CD4-positive, alpha-beta T cell (primary cell): ENCODE measurements around the gene SPTBN1. TPM values are rescaled to one million over a fixed set of nuclear protein-coding genes. Genes with fewer than 3 reads are reported as not detected.

Experiments used
- ATAC-seq: fragments of 200-7000 bp; cut with Tn5 transposase; one replicate; pipeline ENCODE4 v1.10.0; 2022; ENCODE audit warnings: mild to moderate bottlenecking; ENCODE audit not compliant: poor library complexity
- CTCF ChIA-PET: fragments of 350-600 bp; sonication (Branson Sonifier 250); formaldehyde crosslinking; loops from one replicate; lab custom pipeline; 2021; ENCODE audit warnings: antibody characterized with exemption, inconsistent platforms; lab: Charles Lee
- POLR2A ChIA-PET: fragments of 350-600 bp; sonication (Branson Sonifier 250); formaldehyde crosslinking; loops from one replicate; lab custom pipeline; 2021; ENCODE audit warnings: antibody characterized with exemption, inconsistent platforms; lab: Charles Lee
- DNase-seq, 14 experiments: peaks; one replicate each; pipeline ENCODE4 v3.0.0-alpha.2; 2013 to 2020; ENCODE audit warnings: mixed read lengths in 2 of 14
- H3K27ac ChIP-seq, 2 donors: one replicate each; pipeline versions ENCODE4 v1.5.1 to v1.7.0; 2013; ENCODE audit warnings: low read length in 2 of 2, low read depth in 1 of 2, mild to moderate bottlenecking in 1 of 2
- H3K27me3 ChIP-seq, 2 experiments: 1 replicate in 1 of 2; 2 replicates in 1 of 2; pipeline versions ENCODE4 v1.6.1 to v1.7.0; 2013; ENCODE audit warnings: low read length in 2 of 2, control low read depth in 1 of 2, mild to moderate bottlenecking in 1 of 2, moderate library complexity in 1 of 2; ENCODE audit not compliant: insufficient read depth in 2 of 2, control insufficient read depth in 1 of 2
- H3K36me3 ChIP-seq: one replicate; pipeline ENCODE4 v1.6.1; 2013; ENCODE audit warnings: low read length, control low read depth; ENCODE audit not compliant: insufficient read depth
- H3K4me1 ChIP-seq: one replicate; pipeline ENCODE4 v1.6.1; 2013; ENCODE audit warnings: low read length, control low read depth; ENCODE audit not compliant: insufficient read depth
- H3K4me3 ChIP-seq: one replicate; pipeline ENCODE4 v1.5.1; 2013; ENCODE audit warnings: mild to moderate bottlenecking, low read length, moderate library complexity
- H3K9me3 ChIP-seq, 2 experiments: 1 replicate in 1 of 2; 2 replicates in 1 of 2; pipeline versions ENCODE4 v1.6.1 to v1.7.0; 2013; ENCODE audit warnings: low read length in 2 of 2, mild to moderate bottlenecking in 2 of 2, control low read depth in 1 of 2, moderate library complexity in 1 of 2; ENCODE audit not compliant: control insufficient read depth in 1 of 2, insufficient read depth in 1 of 2
- H3K27ac Mint-ChIP-seq: one replicate; pipeline ENCODE4 v1.8.0; 2020; ENCODE audit warnings: mixed read lengths
- H3K27me3 Mint-ChIP-seq: one replicate; pipeline ENCODE4 v1.8.0; 2021; ENCODE audit warnings: mixed read lengths
- H3K36me3 Mint-ChIP-seq: one replicate; pipeline ENCODE4 v1.8.0; 2021; ENCODE audit warnings: low read depth, mixed read lengths
- H3K4me1 Mint-ChIP-seq: one replicate; pipeline ENCODE4 v1.8.0; 2021; ENCODE audit warnings: low read depth, mixed read lengths
- H3K4me3 Mint-ChIP-seq: one replicate; pipeline ENCODE4 v1.8.0; 2020; ENCODE audit warnings: mild to moderate bottlenecking, mixed read lengths
- H3K9me3 Mint-ChIP-seq: one replicate; pipeline ENCODE4 v1.8.0; 2020; ENCODE audit warnings: mixed read lengths
- intact Hi-C, 2 experiments: fragments of 100-400 bp; cut with DNase I in 1 of 2; cut with micrococcal nuclease in 1 of 2; formaldehyde crosslinking; loops; one replicate each; pipeline versions ENCODE4 v1.15.1 to v1.9.0; 2023 to 2025; cut with DNase I, micrococcal nuclease
- total RNA-seq, 174 experiments: library from RNA in 2 of 174; stranded (reverse) in 2 of 174; gene quantifications; one replicate each; pipeline ENCODE4 v1.2.3 and lab custom pipeline; 2021 to 2026
- TF ChIP-seq, protein P1 (sequence below): fragments of 200-600 bp; IDR thresholded peaks from one replicate; pipeline ENCODE4 v1.8.0; 2022; ENCODE audit warnings: antibody characterized with exemption, mild to moderate bottlenecking

The SPTBN1 gene
- total RNA-seq, 2 experiments from 2014 or later = 156 to 166 TPM

DNA sequence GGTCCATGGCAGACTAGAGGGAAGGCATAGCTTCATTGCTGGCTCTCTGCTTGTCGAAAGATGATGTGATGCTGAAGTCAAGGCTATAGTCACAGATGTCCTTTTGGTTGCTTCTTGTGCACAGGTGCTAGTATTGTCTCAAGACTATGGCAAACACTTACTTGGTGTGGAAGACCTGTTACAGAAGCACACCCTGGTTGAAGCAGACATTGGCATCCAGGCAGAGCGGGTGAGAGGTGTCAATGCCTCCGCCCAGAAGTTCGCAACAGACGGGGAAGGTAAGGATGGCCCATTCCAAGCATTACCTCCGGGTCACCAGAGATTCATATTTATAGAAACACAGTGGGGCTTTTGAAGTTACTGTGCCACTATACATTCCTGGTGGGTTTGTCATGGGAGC is 171.8 kb downstream of the SPTBN1 start:
- TF ChIP-seq, protein P1, sequence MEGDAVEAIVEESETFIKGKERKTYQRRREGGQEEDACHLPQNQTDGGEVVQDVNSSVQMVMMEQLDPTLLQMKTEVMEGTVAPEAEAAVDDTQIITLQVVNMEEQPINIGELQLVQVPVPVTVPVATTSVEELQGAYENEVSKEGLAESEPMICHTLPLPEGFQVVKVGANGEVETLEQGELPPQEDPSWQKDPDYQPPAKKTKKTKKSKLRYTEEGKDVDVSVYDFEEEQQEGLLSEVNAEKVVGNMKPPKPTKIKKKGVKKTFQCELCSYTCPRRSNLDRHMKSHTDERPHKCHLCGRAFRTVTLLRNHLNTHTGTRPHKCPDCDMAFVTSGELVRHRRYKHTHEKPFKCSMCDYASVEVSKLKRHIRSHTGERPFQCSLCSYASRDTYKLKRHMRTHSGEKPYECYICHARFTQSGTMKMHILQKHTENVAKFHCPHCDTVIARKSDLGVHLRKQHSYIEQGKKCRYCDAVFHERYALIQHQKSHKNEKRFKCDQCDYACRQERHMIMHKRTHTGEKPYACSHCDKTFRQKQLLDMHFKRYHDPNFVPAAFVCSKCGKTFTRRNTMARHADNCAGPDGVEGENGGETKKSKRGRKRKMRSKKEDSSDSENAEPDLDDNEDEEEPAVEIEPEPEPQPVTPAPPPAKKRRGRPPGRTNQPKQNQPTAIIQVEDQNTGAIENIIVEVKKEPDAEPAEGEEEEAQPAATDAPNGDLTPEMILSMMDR = no peak
- no peak overlapping the region for H3K4me3 ChIP-seq
- H3K27me3 ChIP-seq = no peaks in the 10 kb centered on the region
- DNase-seq (no peak), ATAC-seq (no peak)
- H3K9me3 ChIP-seq = no peaks in the 10 kb centered on the region
- Mint-ChIP-seq H3K27me3 (no peaks in the 10 kb centered on the region), H3K4me1 (peaks cover 8% of the 10 kb centered on the region), H3K4me3 (no peak overlapping the region), H3K27ac (no peak overlapping the region), H3K36me3 (peaks cover 99% of the 10 kb centered on the region), H3K9me3 (no peaks in the 10 kb centered on the region)
- intact Hi-C loops = no loop called here
- ChIA-PET POLR2A (no interaction called here), CTCF (no interaction called here)
- H3K36me3 ChIP-seq = peaks cover 96% of the 10 kb centered on the region
- H3K27ac ChIP-seq = no peak overlapping the region
- H3K4me1 ChIP-seq = no peaks in the 10 kb centered on the region

DNA sequence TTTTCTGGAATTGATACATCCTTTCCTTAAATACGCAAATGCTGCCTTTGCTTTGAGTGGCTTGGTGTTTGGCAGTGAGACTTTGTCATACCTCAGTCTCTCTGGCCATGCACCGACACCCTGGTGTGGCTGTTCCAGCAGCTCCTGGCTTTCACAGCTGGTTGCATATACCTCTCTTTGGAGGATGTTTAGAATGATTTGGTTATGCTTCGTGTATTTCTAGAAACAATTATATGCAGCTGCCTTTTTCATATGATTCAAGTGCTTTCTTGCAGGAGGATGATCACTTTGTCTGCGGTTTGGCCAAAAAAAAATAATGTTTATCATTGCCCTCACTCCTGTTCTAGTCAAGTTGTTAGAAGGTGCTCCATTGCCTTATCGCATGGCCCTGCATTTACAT is 172.3 kb downstream of the SPTBN1 start:
- Histone ChIP-seq H3K27me3 (no peaks in the 10 kb centered on the region), H3K27ac (no peak overlapping the region), H3K4me3 (no peak overlapping the region), H3K4me1 (no peaks in the 10 kb centered on the region), H3K9me3 (no peaks in the 10 kb centered on the region), H3K36me3 (peaks cover 96% of the 10 kb centered on the region)
- Mint-ChIP-seq H3K4me1 (peaks cover 12% of the 10 kb centered on the region), H3K27me3 (no peaks in the 10 kb centered on the region), H3K4me3 (no peak overlapping the region), H3K9me3 (no peaks in the 10 kb centered on the region), H3K27ac (peak overlapping the region; percentile 49), H3K36me3 (peaks cover 99% of the 10 kb centered on the region)
- CTCF ChIA-PET = no interaction called here
- DNase-seq = no peak
- TF ChIP-seq, protein P1 = no peak
- intact Hi-C loops = no loop called here
- ATAC-seq = no peak
- POLR2A ChIA-PET = no interaction called here

DNA sequence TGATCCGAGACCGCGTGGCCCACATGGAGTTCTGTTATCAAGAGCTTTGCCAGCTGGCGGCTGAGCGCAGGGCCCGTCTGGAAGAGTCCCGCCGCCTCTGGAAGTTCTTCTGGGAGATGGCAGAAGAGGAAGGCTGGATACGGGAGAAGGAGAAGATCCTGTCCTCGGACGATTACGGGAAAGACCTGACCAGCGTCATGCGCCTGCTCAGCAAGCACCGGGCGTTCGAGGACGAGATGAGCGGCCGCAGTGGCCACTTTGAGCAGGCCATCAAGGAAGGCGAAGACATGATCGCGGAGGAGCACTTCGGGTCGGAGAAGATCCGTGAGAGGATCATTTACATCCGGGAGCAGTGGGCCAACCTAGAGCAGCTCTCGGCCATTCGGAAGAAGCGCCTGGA is 172.8 kb downstream of the SPTBN1 start:
- Mint-ChIP-seq H3K4me1 (peaks cover 18% of the 10 kb centered on the region), H3K9me3 (no peaks in the 10 kb centered on the region), H3K27ac (peak overlapping the region; percentile 49), H3K4me3 (no peak overlapping the region), H3K36me3 (peaks cover 99% of the 10 kb centered on the region), H3K27me3 (no peaks in the 10 kb centered on the region)
- CTCF ChIA-PET = no interaction called here
- Histone ChIP-seq H3K4me1 (peaks cover under 1% of the 10 kb centered on the region), H3K27me3 (no peaks in the 10 kb centered on the region), H3K36me3 (peaks cover 96% of the 10 kb centered on the region), H3K9me3 (no peaks in the 10 kb centered on the region), H3K4me3 (no peak overlapping the region), H3K27ac (no peak overlapping the region)
- TF ChIP-seq, protein P1 = no peak
- DNase-seq (no peak), ATAC-seq (no peak)
- POLR2A ChIA-PET = no interaction called here
- intact Hi-C loops = no loop called here
